ENCODE measurements around the gene CTNNB1.

Gene CTNNB1

GRCh38 chr3:41210966-41211365, 11.7 kb downstream of the CTNNB1 start:
- Histone ChIP-seq H3K36me3 (ENCODE audit: insufficient read depth) (no peaks in the 10 kb centered on the region), H3K4me2 (no peak overlapping the region), H3K4me3 (IDR thresholded peaks at IDR 0.05; ENCODE audit: insufficient read depth, low read depth, low read length) (no peak overlapping the region), H2AFZ (ENCODE audit: low read depth) (no peak overlapping the region), H3K27ac (no peak overlapping the region), H3K4me1 (ENCODE audit: low read depth, poor library complexity, severe bottlenecking) (peaks cover 1% of the 10 kb centered on the region), H3K79me2 (ENCODE audit: insufficient read depth, low read depth) (peaks cover 97% of the 10 kb centered on the region), H3K9ac (no peak overlapping the region), H3K27me3 (ENCODE audit: insufficient read depth, low read depth) (no peaks in the 10 kb centered on the region), H4K20me1 (ENCODE audit: insufficient read depth) (peaks cover 14% of the 10 kb centered on the region)
- no peak for TF ChIP-seq CTCF (conservative IDR thresholded peaks at IDR 0.05; ENCODE audit: low read depth, low read length)

DNA sequence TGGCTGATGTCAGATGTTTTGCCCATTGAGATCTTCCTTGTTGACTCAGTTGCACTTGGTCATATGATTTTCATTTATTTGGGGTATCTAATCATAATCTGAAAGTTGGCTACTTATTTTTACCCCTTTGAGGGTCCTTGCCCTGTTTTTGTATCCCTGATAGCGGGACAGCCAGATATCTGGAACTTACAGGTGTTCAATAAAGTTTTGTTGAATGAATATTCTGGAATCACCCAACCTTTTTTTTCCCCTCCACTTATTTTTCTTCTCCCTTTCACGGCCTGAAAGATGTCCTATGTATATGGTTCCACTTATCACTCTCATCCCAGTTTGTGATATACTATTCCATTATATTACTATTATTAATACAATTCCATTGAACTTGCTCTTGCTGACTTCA, 12.8 kb downstream of the CTNNB1 start:
- TF ChIP-seq CTCF (conservative IDR thresholded peaks at IDR 0.05; ENCODE audit: low read depth, low read length) = no peak
- no peak overlapping the region for H3K9ac ChIP-seq
- no peaks in the 10 kb centered on the region for H3K36me3 ChIP-seq (ENCODE audit: insufficient read depth)
- H2AFZ ChIP-seq (ENCODE audit: low read depth) = no peak overlapping the region
- no peak overlapping the region for H3K27ac ChIP-seq
- H3K4me2 ChIP-seq = no peak overlapping the region
- no peak overlapping the region for H3K4me3 ChIP-seq (IDR thresholded peaks at IDR 0.05; ENCODE audit: insufficient read depth, low read depth, low read length)
- H3K27me3 ChIP-seq (ENCODE audit: insufficient read depth, low read depth) = no peaks in the 10 kb centered on the region
- peaks cover 14% of the 10 kb centered on the region for H4K20me1 ChIP-seq (ENCODE audit: insufficient read depth)
- H3K79me2 ChIP-seq (ENCODE audit: insufficient read depth, low read depth) = peaks cover 97% of the 10 kb centered on the region
- peaks cover 4% of the 10 kb centered on the region for H3K4me1 ChIP-seq (ENCODE audit: low read depth, poor library complexity, severe bottlenecking)

- Histone ChIP-seq H3K27me3 (ENCODE audit: insufficient read depth, low read depth) (no peaks in the 10 kb centered on the region), H3K36me3 (ENCODE audit: insufficient read depth) (no peaks in the 10 kb centered on the region), H3K27ac (no peak overlapping the region), H3K4me3 (IDR thresholded peaks at IDR 0.05; ENCODE audit: insufficient read depth, low read depth, low read length) (no peak overlapping the region), H3K4me1 (ENCODE audit: low read depth, poor library complexity, severe bottlenecking) (peaks cover 4% of the 10 kb centered on the region), H3K79me2 (ENCODE audit: insufficient read depth, low read depth) (peaks cover 97% of the 10 kb centered on the region), H2AFZ (ENCODE audit: low read depth) (no peak overlapping the region), H3K4me2 (no peak overlapping the region), H4K20me1 (ENCODE audit: insufficient read depth) (peaks cover 14% of the 10 kb centered on the region), H3K9ac (no peak overlapping the region)
- no peak for TF ChIP-seq CTCF (conservative IDR thresholded peaks at IDR 0.05; ENCODE audit: low read depth, low read length)
These were observed 14.3 kb downstream of the CTNNB1 start for GRCh38 chr3:41213588-41213987.

DNA sequence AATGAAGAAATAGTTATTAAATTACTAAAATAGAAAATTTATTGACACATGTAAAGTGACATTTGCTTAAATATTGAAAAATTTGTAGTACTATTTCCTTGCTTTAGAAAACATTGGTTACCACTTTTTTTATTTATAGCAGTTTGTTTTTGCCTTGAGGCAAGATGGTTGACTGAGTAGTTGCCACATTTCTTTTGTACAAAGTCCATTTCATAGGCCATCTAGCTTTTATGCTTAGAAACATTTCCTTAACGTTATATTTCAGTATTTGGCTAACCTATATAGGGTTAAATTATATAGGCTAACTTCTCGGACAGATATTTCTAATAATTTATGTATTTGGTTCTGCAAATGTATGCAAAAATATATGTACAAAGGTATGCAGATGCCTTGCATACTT, 17.1 kb downstream of the CTNNB1 start:
- no peak for TF ChIP-seq CTCF (conservative IDR thresholded peaks at IDR 0.05; ENCODE audit: low read depth, low read length)
- no peak overlapping the region for H2AFZ ChIP-seq (ENCODE audit: low read depth)
- H4K20me1 ChIP-seq (ENCODE audit: insufficient read depth) = peaks cover 19% of the 10 kb centered on the region
- H3K9ac ChIP-seq = no peak overlapping the region
- H3K4me2 ChIP-seq = no peak overlapping the region
- H3K4me3 ChIP-seq (IDR thresholded peaks at IDR 0.05; ENCODE audit: insufficient read depth, low read depth, low read length) = no peak overlapping the region
- no peaks in the 10 kb centered on the region for H3K27me3 ChIP-seq (ENCODE audit: insufficient read depth, low read depth)
- H3K4me1 ChIP-seq (ENCODE audit: low read depth, poor library complexity, severe bottlenecking) = peaks cover 4% of the 10 kb centered on the region
- H3K27ac ChIP-seq = no peak overlapping the region
- H3K79me2 ChIP-seq (ENCODE audit: insufficient read depth, low read depth) = peaks cover 94% of the 10 kb centered on the region
- H3K36me3 ChIP-seq (ENCODE audit: insufficient read depth) = no peaks in the 10 kb centered on the region

All from KMS-11 (cell line).